HG03558 (cell line): ENCODE results near the gene PDK2.

ENCODE experiments used
- ATAC-seq: cut with Tn5 transposase; IDR thresholded peaks from one replicate; pipeline ENCODE4 v1.9.1; 2021; ENCODE audit warnings: moderate number of reproducible peaks; ENCODE audit not compliant: unreplicated experiment; ENCODE audit errors: extremely low read depth

The PDK2 gene

GRCh38 chr17:50076221-50076590, 18.9 kb upstream of the PDK2 start:
- ATAC-seq, result no peak

GRCh38 chr17:50076591-50077235, 18.4 kb upstream of the PDK2 start:
- ATAC-seq, result no peak

GRCh38 chr17:50078430-50078829, 16.7 kb upstream of the PDK2 start:
- no peak for ATAC-seq

- ATAC-seq, result no peak
Measured at GRCh38 chr17:50079334-50080095, 15.6 kb upstream of the PDK2 start.

GRCh38 chr17:50080096-50080480, 15.1 kb upstream of the PDK2 start:
- ATAC-seq, result no peak

GRCh38 chr17:50080827-50081226, 14.3 kb upstream of the PDK2 start:
- ATAC-seq, result no peak

- no peak for ATAC-seq
Measured at GRCh38 chr17:50081757-50082156, 13.4 kb upstream of the PDK2 start.

GRCh38 chr17:50087246-50087911, 7.8 kb upstream of the PDK2 start:
- ATAC-seq, result no peak

GRCh38 chr17:50087912-50088405, 7.2 kb upstream of the PDK2 start:
- ATAC-seq, result no peak

- ATAC-seq, result no peak
Measured at GRCh38 chr17:50088952-50089825, 6.0 kb upstream of the PDK2 start.

- no peak for ATAC-seq
Measured at GRCh38 chr17:50090071-50090470, 5.1 kb upstream of the PDK2 start.

- ATAC-seq, result no peak
Measured at GRCh38 chr17:50090971-50091917, 3.9 kb upstream of the PDK2 start.

- ATAC-seq, result no peak
Measured at GRCh38 chr17:50091918-50092285, 3.2 kb upstream of the PDK2 start.

- no peak for ATAC-seq
Measured at GRCh38 chr17:50093246-50093645, 1.9 kb upstream of the PDK2 start.

GRCh38 chr17:50093807-50094206, 1.3 kb upstream of the PDK2 start:
- ATAC-seq, result no peak

- ATAC-seq, result no peak
Measured at GRCh38 chr17:50094243-50094752, 853 bp upstream of the PDK2 start.

- ATAC-seq, result no peak
Measured at GRCh38 chr17:50095626-50096037, 481 bp downstream of the PDK2 start.

GRCh38 chr17:50096092-50096491, 941 bp downstream of the PDK2 start:
- no peak for ATAC-seq

- no peak for ATAC-seq
Measured at GRCh38 chr17:50096758-50097157, 1.6 kb downstream of the PDK2 start.
